Stimulated activated CD4-positive, alpha-beta T cell treated with anti-CD3 and anti-CD28 coated beads, Interleukin-15, amount 100 ng/mL, for 48 hours (primary cell): ENCODE data around the gene GPBAR1.
A peak's percentile ranks its signal among the peaks of the same experiment; 100 is the strongest.

Source experiments
- DNase-seq, 2 donors: peaks; one replicate each; pipeline ENCODE4 v3.0.0-alpha.2; 2020; ENCODE audit warnings: low read depth in 2 of 2

The GPBAR1 gene

GRCh38 chr2:218244204-218244603 lies 16.6 kb upstream of the GPBAR1 start:
- no peak for DNase-seq

- no peak for DNase-seq
Measured at GRCh38 chr2:218244665-218245064, 16.1 kb upstream of the GPBAR1 start.

- no peak for DNase-seq
Measured at GRCh38 chr2:218245214-218245613, 15.6 kb upstream of the GPBAR1 start.

GRCh38 chr2:218249691-218250090 lies 11.1 kb upstream of the GPBAR1 start:
- no peak for DNase-seq

GRCh38 chr2:218252509-218253231 lies 8.1 kb upstream of the GPBAR1 start:
- DNase-seq, result no peak

GRCh38 chr2:218253232-218253625 lies 7.6 kb upstream of the GPBAR1 start:
- no peak for DNase-seq

- no peak for DNase-seq
Measured at GRCh38 chr2:218255446-218255845, 5.4 kb upstream of the GPBAR1 start.

GRCh38 chr2:218256612-218257350 lies 4.0 kb upstream of the GPBAR1 start:
- no peak for DNase-seq

GRCh38 chr2:218257390-218257981 lies 3.3 kb upstream of the GPBAR1 start:
- DNase-seq, result peak; percentile 60 to 68

GRCh38 chr2:218259099-218259961 lies 1.5 kb upstream of the GPBAR1 start:
- no peak for DNase-seq

- DNase-seq, result no peak
Measured at GRCh38 chr2:218260166-218260565, 649 bp upstream of the GPBAR1 start.

GRCh38 chr2:218261423-218262236 lies 815 bp downstream of the GPBAR1 start:
- no peak for DNase-seq

GRCh38 chr2:218262237-218262600 lies 1.4 kb downstream of the GPBAR1 start:
- no peak for DNase-seq

GRCh38 chr2:218262631-218263586 lies 2.1 kb downstream of the GPBAR1 start:
- DNase-seq, result no peak

- DNase-seq, result no peak
Measured at GRCh38 chr2:218263817-218264641, 3.2 kb downstream of the GPBAR1 start.

GRCh38 chr2:218264773-218265561 lies 4.2 kb downstream of the GPBAR1 start:
- no peak for DNase-seq

- no peak for DNase-seq
Measured at GRCh38 chr2:218265626-218266025, 4.8 kb downstream of the GPBAR1 start.

GRCh38 chr2:218266316-218266979 lies 5.6 kb downstream of the GPBAR1 start:
- DNase-seq, result no peak
